GM18499 (cell line): Measurements from ENCODE around the gene ARHGAP31.
A peak's percentile ranks its signal among the peaks of the same experiment; 100 is the strongest.

Source experiments
- ATAC-seq: cut with Tn5 transposase; IDR thresholded peaks from one replicate; pipeline ENCODE4 v1.9.1; 2021; ENCODE audit warnings: moderate number of reproducible peaks; ENCODE audit not compliant: insufficient read depth, unreplicated experiment

Gene ARHGAP31

GRCh38 chr3:119375510-119375909 lies 81.3 kb downstream of the ARHGAP31 start:
- no peak for ATAC-seq

- no peak for ATAC-seq
Measured at GRCh38 chr3:119376758-119377157, 82.6 kb downstream of the ARHGAP31 start.

- no peak for ATAC-seq
Measured at GRCh38 chr3:119378259-119378803, 84.1 kb downstream of the ARHGAP31 start.

GRCh38 chr3:119380697-119381096 lies 86.5 kb downstream of the ARHGAP31 start:
- ATAC-seq, result no peak

- no peak for ATAC-seq
Measured at GRCh38 chr3:119382134-119382533, 88.0 kb downstream of the ARHGAP31 start.

GRCh38 chr3:119388577-119388976 lies 94.4 kb downstream of the ARHGAP31 start:
- no peak for ATAC-seq

GRCh38 chr3:119395923-119396358 lies 101.8 kb downstream of the ARHGAP31 start:
- ATAC-seq, result peak; percentile 55

- ATAC-seq, result no peak
Measured at GRCh38 chr3:119396870-119397269, 102.7 kb downstream of the ARHGAP31 start.

GRCh38 chr3:119400466-119400865 lies 106.3 kb downstream of the ARHGAP31 start:
- no peak for ATAC-seq

- ATAC-seq, result no peak
Measured at GRCh38 chr3:119401069-119401468, 106.9 kb downstream of the ARHGAP31 start.

GRCh38 chr3:119401503-119402440 lies 107.6 kb downstream of the ARHGAP31 start:
- ATAC-seq, result no peak

GRCh38 chr3:119402791-119403190 lies 108.6 kb downstream of the ARHGAP31 start:
- ATAC-seq, result no peak

- no peak for ATAC-seq
Measured at GRCh38 chr3:119403201-119403600, 109.0 kb downstream of the ARHGAP31 start.

GRCh38 chr3:119405315-119405714 lies 111.1 kb downstream of the ARHGAP31 start:
- ATAC-seq, result no peak

- no peak for ATAC-seq
Measured at GRCh38 chr3:119408243-119408950, 114.2 kb downstream of the ARHGAP31 start.

- no peak for ATAC-seq
Measured at GRCh38 chr3:119409844-119410243, 115.7 kb downstream of the ARHGAP31 start.

GRCh38 chr3:119413603-119414280 lies 119.6 kb downstream of the ARHGAP31 start:
- no peak for ATAC-seq

GRCh38 chr3:119416873-119417272 lies 122.7 kb downstream of the ARHGAP31 start:
- ATAC-seq, result no peak

- no peak for ATAC-seq
Measured at GRCh38 chr3:119417771-119418512, 123.8 kb downstream of the ARHGAP31 start.

GRCh38 chr3:119418641-119419040 lies 124.5 kb downstream of the ARHGAP31 start:
- no peak for ATAC-seq
